Measurements from ENCODE around the gene ANO8. TPM values are rescaled to one million over a fixed set of nuclear protein-coding genes. Genes with fewer than 3 reads are reported as not detected.

ANO8 gene
- total and polyA plus RNA-seq, 2 of the 13 experiments (the other 11 are each of a cell fraction or from before 2014, with no cell fraction given): 1.8 to 3.5 TPM

- TF ChIP-seq, protein P1, sequence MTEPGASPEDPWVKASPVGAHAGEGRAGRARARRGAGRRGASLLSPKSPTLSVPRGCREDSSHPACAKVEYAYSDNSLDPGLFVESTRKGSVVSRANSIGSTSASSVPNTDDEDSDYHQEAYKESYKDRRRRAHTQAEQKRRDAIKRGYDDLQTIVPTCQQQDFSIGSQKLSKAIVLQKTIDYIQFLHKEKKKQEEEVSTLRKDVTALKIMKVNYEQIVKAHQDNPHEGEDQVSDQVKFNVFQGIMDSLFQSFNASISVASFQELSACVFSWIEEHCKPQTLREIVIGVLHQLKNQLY (CRISPR knock-in tag; IDR thresholded peaks at IDR 0.05): no peak
- TF ChIP-seq HNRNPL (IDR thresholded peaks at IDR 0.05; ENCODE audit: low read depth, low read length) (peak; percentile 77), STAT5B (CRISPR knock-in tag; IDR thresholded peaks at IDR 0.05) (no peak), ZNF550 (CRISPR knock-in tag; IDR thresholded peaks at IDR 0.05; ENCODE audit: borderline replicate concordance) (no peak), ZNF329 (CRISPR knock-in tag; IDR thresholded peaks at IDR 0.05; ENCODE audit: low read depth) (no peak), ZNF878 (CRISPR knock-in tag; IDR thresholded peaks at IDR 0.05) (no peak), ZNF335 (CRISPR knock-in tag; IDR thresholded peaks at IDR 0.05) (peak; percentile 55; the same call in 1 of the 2 replicates), MAZ (IDR thresholded peaks at IDR 0.05; ENCODE audit: borderline replicate concordance, low read depth, low read length) (peak; percentile 78; the same call in 1 of the 2 replicates), MAZ (CRISPR knock-in tag; IDR thresholded peaks at IDR 0.05; ENCODE audit: low read depth) (no peak; the same call in none of the 2 replicates), TP53 (CRISPR knock-in tag; conservative IDR thresholded peaks at IDR 0.05) (no peak), POLR2AphosphoS5 (IDR thresholded peaks at IDR 0.05; ENCODE audit: low read depth, low read length) (peak; percentile 32; the same call in 1 of the 2 replicates), FOSL2 (CRISPR knock-in tag; IDR thresholded peaks at IDR 0.05) (0 out of 2 replicates have a peak, but pooled peaks have one; percentile 3), ZNF740 (CRISPR knock-in tag; IDR thresholded peaks at IDR 0.05) (0 out of 2 replicates have a peak, but pooled peaks have one; percentile 25), FOXC1 (CRISPR knock-in tag; IDR thresholded peaks at IDR 0.05; ENCODE audit: borderline replicate concordance) (peak; percentile 74; the same call in 1 of the 2 replicates), RBAK (CRISPR knock-in tag; IDR thresholded peaks at IDR 0.05) (no peak), ZNF816 (CRISPR knock-in tag; IDR thresholded peaks at IDR 0.05; ENCODE audit: borderline replicate concordance) (no peak), ZNF24 (IDR thresholded peaks at IDR 0.05) (no peak), ZNF296 (CRISPR knock-in tag; conservative IDR thresholded peaks at IDR 0.05) (no peak), ZNF318 (CRISPR knock-in tag; IDR thresholded peaks at IDR 0.05) (no peak)
- TF ChIP-seq, protein P2, sequence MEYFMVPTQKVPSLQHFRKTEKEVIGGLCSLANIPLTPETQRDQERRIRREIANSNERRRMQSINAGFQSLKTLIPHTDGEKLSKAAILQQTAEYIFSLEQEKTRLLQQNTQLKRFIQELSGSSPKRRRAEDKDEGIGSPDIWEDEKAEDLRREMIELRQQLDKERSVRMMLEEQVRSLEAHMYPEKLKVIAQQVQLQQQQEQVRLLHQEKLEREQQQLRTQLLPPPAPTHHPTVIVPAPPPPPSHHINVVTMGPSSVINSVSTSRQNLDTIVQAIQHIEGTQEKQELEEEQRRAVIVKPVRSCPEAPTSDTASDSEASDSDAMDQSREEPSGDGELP (IDR thresholded peaks at IDR 0.05; ENCODE audit: borderline replicate concordance, low read depth): peak; percentile 53; the same call in 1 of the 2 replicates
Measured at GRCh38 chr19:17303167-17303939, 31.3 kb downstream of the ANO8 start, which contains the start of gene ABHD8 (continued).
